Psoas muscle (tissue), 8 donors: ENCODE results near the gene OVOL1. TPM values are rescaled to one million over a fixed set of nuclear protein-coding genes. Genes with fewer than 3 reads are reported as not detected.
A peak's percentile ranks its signal among the peaks of the same experiment; 100 is the strongest.
"Not testable (repeated sequence)": the region's sequence is repeated elsewhere in the genome, so short reads cannot be mapped to it uniquely, and the experiment has no call there.

ENCODE experiments used
- ATAC-seq, 4 donors: fragments of 200-7000 bp; cut with Tn5 transposase; one replicate each; pipeline ENCODE4 v1.9.1; 2020; ENCODE audit warnings: moderate library complexity in 3 of 4, mild to moderate bottlenecking in 2 of 4
- DNase-seq, 2 donors: peaks; one replicate each; pipeline ENCODE4 v3.0.0-alpha.2; 2020
- H3K27ac ChIP-seq: fragments of 200-600 bp; one replicate; pipeline ENCODE4 v1.8.0; 2022
- H3K27me3 ChIP-seq, 3 donors: fragments of 200-600 bp in 1 of 3; one replicate each; pipeline versions ENCODE4 v1.6.1 to v1.8.0; 2013 to 2022; ENCODE audit warnings: low read length in 2 of 3, mild to moderate bottlenecking in 2 of 3, moderate library complexity in 1 of 3; ENCODE audit not compliant: insufficient read depth in 3 of 3
- H3K36me3 ChIP-seq, 2 donors: fragments of 200-600 bp in 1 of 2; one replicate each; pipeline versions ENCODE4 v1.6.1 to v1.8.0; 2013 to 2022; ENCODE audit warnings: low read depth in 1 of 2, mild to moderate bottlenecking in 1 of 2, moderate library complexity in 1 of 2; ENCODE audit not compliant: insufficient read depth in 1 of 2
- H3K4me1 ChIP-seq: fragments of 200-600 bp; one replicate; pipeline ENCODE4 v1.8.0; 2022
- H3K4me3 ChIP-seq: fragments of 200-600 bp; one replicate; pipeline ENCODE4 v1.8.0; 2022; ENCODE audit warnings: mild to moderate bottlenecking
- H3K9me3 ChIP-seq: fragments of 200-600 bp; one replicate; pipeline ENCODE4 v1.8.0; 2022
- CTCF ChIP-seq: fragments of 200-600 bp; IDR thresholded peaks from one replicate; pipeline ENCODE4 v1.8.0; 2022; ENCODE audit warnings: antibody characterized with exemption
- WGBS, 3 donors: extraction: QIAGEN DNeasy Blood & Tissue Kit; methylation state at CpG; one replicate each; pipeline versions ENCODE4 v1.1.6 to v1.1.7; 2013; 5-methylcytosine and 5-hydroxymethylcytosine counted together
- intact Hi-C, 2 donors: fragments of 100-400 bp; cut with DNase I; formaldehyde crosslinking; loops; one replicate each; pipeline versions ENCODE4 v1.11.0 to v1.14.2; 2022
- polyA plus RNA-seq, 3 donors: library from polyadenylated mRNA; stranded (reverse); fragments of 200-250 nt; gene quantifications; one replicate each; pipeline ENCODE4 v1.2.3, GENCODE V29; 2013
- total RNA-seq, 4 donors: library from RNA; stranded (reverse); fragmentation: NEBNext Ultra II Directional in 2 of 4; extraction: Animal tissue kit (Norgen Biotek cat#: 25700) in 2 of 4; gene quantifications; one replicate each; pipeline versions ENCODE4 v1.2.1 to v1.2.4, GENCODE V29; 2021 to 2023
- donor health status: healthy with polysubstance abuse.
- donor health status: DM: no; HTN: no; CAD: no; lungs with moderate emphysema.
- donor health status: Bipolar disorder and iron deficiency.
- donor health status: healthy.
- donor health status: DM: yes; HTN: yes; CAD: no.
- donor health status: DM: no; HTN: no; CAD: no.
- donor health status: DM: no; HTN: no; CAD: no.
- donor health status: DM: yes; HTN: yes; CAD: no.

OVOL1 gene
- total and polyA plus RNA-seq, 7 donors, result 0.01 TPM; not detected in 6

GRCh38 chr11:65822776-65823528 is 36.1 kb downstream of the OVOL1 start:
- Histone ChIP-seq H3K9me3 (no peaks in the 10 kb centered on the region), H3K4me3 (no peak overlapping the region), H3K4me1 (no peaks in the 10 kb centered on the region), H3K27me3 (no peaks in the 10 kb centered on the region), H3K36me3 (no peaks in the 10 kb centered on the region), H3K27ac (no peak overlapping the region)
- ATAC-seq, result no peak
- intact Hi-C loops, result no loop called here
- 84 to 87% (median 85%) methylated on average over 15 of the region's 15 CpGs for WGBS, 3 donors
- TF ChIP-seq CTCF, result no peak
- no peak for DNase-seq

- H3K4me3 ChIP-seq, result no peak overlapping the region
Observed at GRCh38 chr11:65826984-65827735, 40.3 kb downstream of the OVOL1 start.

GRCh38 chr11:65829459-65829858 is 42.6 kb downstream of the OVOL1 start:
- H3K9me3 ChIP-seq, result no peaks in the 10 kb centered on the region
- 48 to 60% (median 59%) methylated on average over 4 of the region's 4 CpGs for WGBS, 3 donors
- no peak for DNase-seq
- no peak overlapping the region for H3K4me3 ChIP-seq
- TF ChIP-seq CTCF, result no peak
- H3K36me3 ChIP-seq, result no peaks in the 10 kb centered on the region
- peaks cover 0 to 6% (median 0%) of the 10 kb centered on the region in 3 donors for H3K27me3 ChIP-seq
- intact Hi-C loops, result no loop called here
- no peak overlapping the region for H3K27ac ChIP-seq
- ATAC-seq, result no peak
- H3K4me1 ChIP-seq, result peaks cover 4% of the 10 kb centered on the region

More at GRCh38 chr11:65826984-65827735, 40.3 kb downstream of the OVOL1 start:
- 84 to 95% (median 87%) methylated on average over 8 of the region's 8 CpGs for WGBS, 3 donors
- intact Hi-C loops, result no loop called here
- DNase-seq, result no peak
- H3K9me3 ChIP-seq, result no peaks in the 10 kb centered on the region
- no peak for ATAC-seq
- no peak overlapping the region for H3K27ac ChIP-seq
- TF ChIP-seq CTCF, result no peak
- peaks cover 0 to 5% (median 0%) of the 10 kb centered on the region in 3 donors for H3K27me3 ChIP-seq
- no peaks in the 10 kb centered on the region for H3K36me3 ChIP-seq
- no peaks in the 10 kb centered on the region for H3K4me1 ChIP-seq

GRCh38 chr11:65832231-65832630 is 45.4 kb downstream of the OVOL1 start:
- H3K27me3 ChIP-seq, H3K4me1 ChIP-seq, ATAC-seq, DNase-seq, H3K27ac ChIP-seq, intact Hi-C loops, H3K36me3 ChIP-seq, H3K4me3 ChIP-seq, H3K9me3 ChIP-seq: not testable (repeated sequence)

GRCh38 chr11:65833297-65834030 is 46.6 kb downstream of the OVOL1 start, which contains the start of gene SNX32:
SNX32 (plus strand) TSS chr11:65833963; CDS start chr11:65834066, 103 bp downstream.
- peak within 1 kb of the TSS; percentile 73 for H3K4me3 ChIP-seq
- 0% methylated on average over 57 to 63 of the region's 63 CpGs for WGBS, 3 donors
- TF ChIP-seq CTCF, result no peak
- intact Hi-C loops, result no loop called here
- H3K36me3 ChIP-seq, result no peaks in the 10 kb centered on the region
- no peak within 1 kb of the TSS for H3K27ac ChIP-seq
- H3K27me3 ChIP-seq, result peaks cover 0 to 8% (median 0%) of the 10 kb centered on the region in 3 donors
- DNase-seq, result peak; percentile 97
- H3K4me1 ChIP-seq, result peaks cover 5% of the 10 kb centered on the region
- no peaks in the 10 kb centered on the region for H3K9me3 ChIP-seq
- peak; percentile 99 to 100 (median 100) for ATAC-seq
